NB4 (cell line): Measurements from ENCODE around the gene LYRM4.

ENCODE experiments used
- MYC ChIP-seq: IDR thresholded peaks from 2 replicates; pipeline ENCODE4 v1.6.1; 2011; ENCODE audit warnings: low read depth, low read length
- POLR2A ChIP-seq: IDR thresholded peaks from 2 replicates; pipeline ENCODE4 v1.6.1; 2011; ENCODE audit warnings: mild to moderate bottlenecking; ENCODE audit not compliant: insufficient read length; ENCODE audit errors: extremely low read depth
- TF ChIP-seq, protein P1 (sequence below): IDR thresholded peaks from 2 replicates; pipeline ENCODE4 v1.6.1; 2011; ENCODE audit warnings: low read depth, low read length
- TF ChIP-seq, protein P2 (sequence below): IDR thresholded peaks from one replicate; pipeline ENCODE4 v1.5.1; 2012; ENCODE audit warnings: low read depth, low read length

DNA sequence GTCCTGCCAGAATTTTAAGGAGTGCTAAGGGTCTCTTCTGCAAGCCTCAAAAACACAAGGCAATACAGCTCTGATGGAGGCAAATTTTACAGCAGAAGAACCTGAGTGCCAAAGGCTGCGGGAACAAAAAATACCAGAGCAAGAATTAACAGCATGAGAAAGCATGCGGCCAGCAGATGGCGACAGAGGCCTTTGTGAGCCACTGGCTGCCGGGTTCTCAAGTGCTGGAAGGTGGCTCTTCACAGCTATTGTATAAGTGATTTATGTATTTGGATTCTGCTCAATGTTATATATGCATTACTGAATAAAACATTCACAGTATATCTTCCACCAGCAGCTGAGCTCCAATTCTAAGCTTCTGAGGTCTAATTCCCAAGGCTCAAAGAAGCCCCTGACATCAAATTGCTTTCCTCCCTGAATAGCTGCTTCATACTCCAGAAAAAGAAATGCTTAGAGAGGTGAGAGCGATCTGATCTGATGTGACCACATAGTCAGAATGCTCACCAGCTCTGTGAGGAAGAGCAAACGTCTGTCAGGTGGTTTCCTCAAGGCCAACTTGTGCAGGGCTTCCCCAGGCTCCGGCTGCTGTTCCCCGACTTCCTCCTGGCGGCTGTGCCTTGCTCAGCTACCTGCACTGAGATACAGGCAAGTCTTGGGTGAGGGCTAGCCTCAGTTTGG, 117.0 kb downstream of the LYRM4 start:
- TF ChIP-seq, protein P1, sequence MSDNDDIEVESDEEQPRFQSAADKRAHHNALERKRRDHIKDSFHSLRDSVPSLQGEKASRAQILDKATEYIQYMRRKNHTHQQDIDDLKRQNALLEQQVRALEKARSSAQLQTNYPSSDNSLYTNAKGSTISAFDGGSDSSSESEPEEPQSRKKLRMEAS = peak; percentile 90
- TF ChIP-seq, protein P2, sequence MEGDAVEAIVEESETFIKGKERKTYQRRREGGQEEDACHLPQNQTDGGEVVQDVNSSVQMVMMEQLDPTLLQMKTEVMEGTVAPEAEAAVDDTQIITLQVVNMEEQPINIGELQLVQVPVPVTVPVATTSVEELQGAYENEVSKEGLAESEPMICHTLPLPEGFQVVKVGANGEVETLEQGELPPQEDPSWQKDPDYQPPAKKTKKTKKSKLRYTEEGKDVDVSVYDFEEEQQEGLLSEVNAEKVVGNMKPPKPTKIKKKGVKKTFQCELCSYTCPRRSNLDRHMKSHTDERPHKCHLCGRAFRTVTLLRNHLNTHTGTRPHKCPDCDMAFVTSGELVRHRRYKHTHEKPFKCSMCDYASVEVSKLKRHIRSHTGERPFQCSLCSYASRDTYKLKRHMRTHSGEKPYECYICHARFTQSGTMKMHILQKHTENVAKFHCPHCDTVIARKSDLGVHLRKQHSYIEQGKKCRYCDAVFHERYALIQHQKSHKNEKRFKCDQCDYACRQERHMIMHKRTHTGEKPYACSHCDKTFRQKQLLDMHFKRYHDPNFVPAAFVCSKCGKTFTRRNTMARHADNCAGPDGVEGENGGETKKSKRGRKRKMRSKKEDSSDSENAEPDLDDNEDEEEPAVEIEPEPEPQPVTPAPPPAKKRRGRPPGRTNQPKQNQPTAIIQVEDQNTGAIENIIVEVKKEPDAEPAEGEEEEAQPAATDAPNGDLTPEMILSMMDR = peak; percentile 87
- TF ChIP-seq POLR2A (no peak), MYC (peak; percentile 61)
